Stimulated activated CD4-positive, alpha-beta T cell treated with anti-CD3 and anti-CD28 coated beads, Interleukin-15, amount 100 ng/mL, for 24 hours (primary cell): Measurements from ENCODE around the gene GASK1A.
"Not testable (repeated sequence)": the region's sequence is repeated elsewhere in the genome, so short reads cannot be mapped to it uniquely, and the experiment has no call there.

Experiments
- DNase-seq: peaks from one replicate; pipeline ENCODE4 v3.0.0-alpha.2; 2020

GASK1A gene

DNA sequence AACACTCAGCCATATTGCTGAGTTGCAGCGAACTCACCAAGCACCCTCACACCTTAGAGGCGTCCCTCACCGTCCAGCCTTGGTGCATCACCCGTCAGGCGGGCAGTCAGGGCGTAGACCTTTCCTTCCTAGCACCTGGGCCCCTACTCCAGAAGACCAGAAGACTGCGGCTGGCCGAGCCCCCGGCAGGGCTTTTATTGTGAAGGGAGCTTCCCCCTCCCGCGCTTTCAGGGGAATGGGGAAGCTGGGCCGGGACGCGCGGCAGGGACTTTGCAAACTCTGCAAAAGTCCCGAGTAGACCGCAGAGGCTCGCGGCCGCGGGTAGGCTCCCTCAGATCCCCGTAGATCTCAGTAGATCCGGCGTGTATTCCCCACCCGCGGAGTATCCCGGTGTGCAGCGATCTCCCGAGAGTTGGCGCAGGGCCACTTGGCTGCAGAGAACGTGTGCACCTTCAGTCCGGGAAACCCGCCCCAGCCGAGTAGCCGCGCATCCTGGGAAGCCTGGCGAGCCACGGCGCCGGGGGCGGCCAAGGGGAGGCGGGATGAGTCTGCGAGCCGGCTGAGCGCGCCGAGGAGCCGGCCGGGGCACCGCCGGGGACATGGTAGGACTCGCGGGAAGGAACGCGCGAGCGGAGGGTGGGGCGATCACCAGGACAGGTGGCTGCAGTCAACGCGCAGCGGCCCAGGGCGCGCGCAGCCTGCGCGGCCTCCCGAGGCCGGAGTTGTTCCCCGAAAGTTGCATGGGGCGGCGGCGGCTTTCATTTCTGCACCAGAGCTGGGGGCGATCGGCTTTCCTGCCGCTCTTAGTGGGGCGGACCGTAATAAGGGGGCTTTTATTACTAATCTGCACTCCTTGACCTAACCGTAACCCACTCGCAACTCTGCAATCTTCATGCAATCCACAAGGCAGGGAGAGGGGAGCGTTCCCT lies at the start of gene GASK1A:
Gene GASK1A, plus strand, starts transcription at position 268 of the 929 bp plus-strand sequence. Its CDS starts 332 bp downstream, at position 600.
- peak; percentile 54 for DNase-seq

GRCh38 chr3:42934111-42934510 lies 45.0 kb upstream of the GASK1A start:
- DNase-seq, result no peak

- DNase-seq, result no peak
Observed at GRCh38 chr3:42934910-42935309, 44.2 kb upstream of the GASK1A start.

DNA sequence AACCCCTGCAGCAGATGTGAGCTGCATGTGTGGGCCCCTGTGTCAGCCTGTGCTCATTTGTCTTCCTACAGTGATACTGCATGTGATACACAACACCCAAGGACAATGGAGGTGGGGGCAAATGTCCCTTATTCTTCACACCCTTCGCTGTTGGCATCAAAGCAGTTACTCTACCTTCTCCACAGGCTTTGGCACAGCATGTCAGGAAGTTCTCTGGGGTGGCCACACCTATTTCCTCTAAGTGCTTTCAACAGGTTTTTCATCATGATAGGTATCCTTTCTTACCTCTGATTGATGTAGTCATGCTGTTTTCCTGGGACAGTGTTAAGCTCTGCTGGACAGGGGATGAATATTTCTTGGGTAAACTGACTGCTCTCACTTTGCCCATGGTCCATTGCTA lies 43.6 kb upstream of the GASK1A start:
- no peak for DNase-seq

DNA sequence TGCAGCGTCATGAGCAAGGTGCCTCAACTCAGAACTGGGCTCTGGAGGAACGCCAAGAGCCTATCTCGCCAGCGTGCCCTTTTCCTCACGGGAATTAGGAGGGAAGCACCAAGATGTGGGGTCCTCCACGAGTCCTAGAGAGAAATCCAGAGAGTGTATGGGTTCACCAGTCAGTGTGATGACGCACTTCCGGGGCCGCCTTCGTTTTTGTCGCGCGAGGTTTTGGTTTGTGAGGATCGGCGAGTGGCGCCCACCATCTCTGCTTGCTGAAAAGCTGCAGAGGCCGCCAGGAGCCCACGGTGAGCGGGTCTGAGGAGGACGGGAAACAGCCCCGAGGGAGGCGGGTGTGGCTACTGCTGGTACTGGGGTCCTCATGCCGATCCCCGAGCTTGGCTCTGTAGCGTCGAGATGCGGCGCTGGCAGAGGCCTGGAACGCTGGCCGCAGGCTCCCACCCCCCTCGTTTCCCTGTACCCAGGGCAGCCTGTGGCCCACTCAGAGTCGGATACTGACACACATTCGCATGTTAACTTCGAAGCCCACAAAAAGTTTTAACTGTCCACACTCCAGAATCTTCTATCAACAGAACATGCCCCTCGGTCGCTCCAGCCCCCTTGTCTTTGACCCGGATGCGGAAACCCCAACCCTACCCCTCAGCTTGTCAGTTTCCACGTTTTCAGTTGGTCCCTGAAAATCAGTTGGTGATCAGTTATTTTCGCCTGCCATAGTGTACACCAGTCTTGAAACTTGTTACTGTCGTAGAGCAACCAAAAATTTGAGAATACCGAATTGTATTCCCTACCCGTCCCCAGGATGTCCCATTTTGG lies 42.7 kb upstream of the GASK1A start:
- DNase-seq, result no peak

DNA sequence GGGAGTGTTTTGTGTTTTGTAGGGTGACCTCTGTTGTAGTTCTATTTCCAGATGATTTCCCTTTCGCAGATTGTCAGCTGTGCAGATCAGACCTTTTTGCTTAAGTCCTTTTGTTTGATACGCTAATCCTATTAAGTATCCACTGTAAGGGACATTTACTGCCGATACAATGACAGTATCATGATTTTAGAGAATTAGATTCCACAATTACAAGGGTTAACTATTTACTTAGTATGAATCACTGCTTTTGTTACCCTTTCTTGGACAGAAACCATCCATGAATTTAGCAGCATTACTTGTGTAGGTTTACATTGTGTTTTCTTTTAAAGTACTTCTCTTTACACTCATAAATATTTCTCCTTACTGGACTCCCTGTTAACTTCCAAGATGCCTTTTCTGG lies 41.8 kb upstream of the GASK1A start:
- no peak for DNase-seq

DNA sequence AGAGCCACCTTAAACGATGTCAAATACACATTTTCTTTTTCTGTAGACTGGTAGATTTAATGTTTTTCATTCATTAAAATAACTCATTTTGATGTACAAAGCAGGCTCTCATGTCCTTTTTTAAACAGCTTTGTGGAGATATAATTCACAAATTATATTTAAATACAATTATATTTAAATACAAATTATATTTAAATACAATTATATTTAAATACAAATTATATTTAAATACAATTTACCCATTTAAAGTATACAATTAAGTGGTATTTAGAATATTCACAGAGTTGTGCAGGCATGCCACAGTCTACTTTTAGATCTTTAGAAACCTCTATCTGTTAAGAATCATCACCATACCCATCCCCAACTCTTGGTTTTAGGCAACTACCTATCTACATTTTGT lies 36.4 kb upstream of the GASK1A start:
- no peak for DNase-seq

DNA sequence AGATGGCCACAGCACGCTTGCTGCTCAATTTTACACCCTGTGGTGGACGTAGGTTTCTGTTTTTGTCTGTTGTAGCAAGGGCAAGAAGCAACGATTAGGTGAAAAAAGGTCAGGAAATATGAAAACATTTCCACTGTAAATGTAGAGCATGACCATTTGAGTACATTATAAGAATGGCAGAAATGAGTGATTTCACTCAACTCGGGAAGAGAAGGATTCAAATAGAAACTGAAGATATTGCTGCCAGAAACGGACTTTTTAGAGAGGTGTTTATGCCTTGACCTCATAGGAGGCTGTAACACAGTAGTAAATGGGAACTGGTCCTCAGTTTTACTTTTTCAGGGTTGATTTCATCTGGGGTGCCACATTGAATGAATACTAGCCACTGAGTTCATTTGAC lies 33.1 kb upstream of the GASK1A start:
- DNase-seq, result no peak

GRCh38 chr3:42957573-42957972 lies 21.5 kb upstream of the GASK1A start:
- DNase-seq, result no peak

DNA sequence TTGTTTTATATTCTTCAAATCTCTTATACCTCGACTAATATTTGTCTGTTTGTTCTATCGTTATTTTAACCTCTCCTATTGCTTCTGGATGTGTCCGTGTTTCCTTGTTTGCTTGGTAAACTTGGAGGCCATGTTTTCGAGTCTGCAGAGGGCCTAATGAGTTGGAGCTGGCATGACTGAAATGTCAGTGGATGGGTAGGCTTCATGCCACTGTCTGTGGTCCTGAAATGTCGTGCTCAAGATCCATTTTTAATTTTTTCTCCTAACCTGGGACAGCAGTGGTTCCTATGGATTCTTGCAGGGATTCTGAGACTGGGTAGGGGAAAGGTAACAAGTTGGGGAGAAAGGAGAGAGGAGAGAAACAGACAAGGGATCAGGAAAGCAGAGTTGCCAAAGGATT lies 18.8 kb upstream of the GASK1A start:
- no peak for DNase-seq

DNA sequence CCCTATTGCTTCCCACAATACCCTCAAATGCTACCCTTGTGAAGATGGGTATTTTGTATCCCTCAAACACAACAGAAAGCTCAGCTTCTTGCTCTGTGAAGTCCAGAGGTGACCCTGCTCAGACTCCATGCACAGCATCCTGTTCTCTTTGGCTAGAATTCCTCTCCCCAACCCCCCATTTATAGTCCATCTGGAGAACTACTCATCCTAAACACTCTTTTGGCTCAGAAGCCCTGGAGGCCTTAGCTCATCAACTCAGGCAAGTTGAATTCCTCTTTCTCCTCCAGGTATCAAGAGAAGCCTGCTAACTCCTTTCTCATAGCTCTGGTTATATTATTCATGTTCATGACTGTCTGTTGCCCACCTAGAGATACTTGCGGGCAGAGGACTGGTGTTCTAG lies 18.3 kb upstream of the GASK1A start:
- DNase-seq, result no peak

DNA sequence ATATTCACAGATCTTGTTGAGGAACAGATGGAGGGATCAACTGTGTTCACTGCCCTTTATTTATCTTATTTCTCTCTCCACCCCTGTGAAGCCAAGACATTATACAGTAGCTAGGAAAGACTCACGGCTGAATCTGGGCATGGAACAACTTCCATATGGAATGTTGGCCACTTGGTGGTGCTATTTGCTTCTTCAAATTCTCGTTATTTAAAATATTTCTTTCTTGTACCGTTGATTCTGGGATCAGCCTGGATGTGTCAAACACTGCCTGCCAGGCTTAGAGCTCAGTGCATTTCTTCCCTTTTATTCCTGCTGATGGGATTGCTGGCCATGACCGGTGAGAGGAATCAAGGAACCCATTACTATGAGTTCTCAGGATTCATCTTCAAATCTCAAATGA lies 17.5 kb upstream of the GASK1A start:
- peak; percentile 39 for DNase-seq

- DNase-seq, result no peak
Observed at GRCh38 chr3:42963269-42963668, 15.8 kb upstream of the GASK1A start.

DNA sequence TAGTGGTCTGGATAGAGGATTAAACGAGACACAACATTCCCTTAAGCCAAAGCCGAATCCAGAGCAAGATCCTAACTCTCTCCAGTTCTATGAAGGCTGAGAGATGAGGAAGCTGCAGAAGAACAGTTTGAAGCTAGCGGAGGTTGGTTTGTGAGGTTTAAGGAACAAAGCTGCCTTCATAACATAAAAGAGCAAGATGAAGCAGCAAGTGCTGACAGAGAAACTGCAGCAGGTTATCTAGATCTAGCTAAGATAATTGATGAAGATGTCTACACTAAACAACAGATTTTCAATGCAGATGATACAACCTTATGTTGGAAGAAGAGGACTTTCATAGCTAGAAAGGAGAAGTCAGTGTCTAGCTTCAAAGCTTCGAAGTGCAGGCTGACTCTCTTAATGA lies 14.8 kb upstream of the GASK1A start:
- no peak for DNase-seq

- no peak for DNase-seq
Observed at GRCh38 chr3:42970557-42970956, 8.6 kb upstream of the GASK1A start.

- no peak for DNase-seq
Observed at GRCh38 chr3:42970976-42971772, 7.9 kb upstream of the GASK1A start.

DNA sequence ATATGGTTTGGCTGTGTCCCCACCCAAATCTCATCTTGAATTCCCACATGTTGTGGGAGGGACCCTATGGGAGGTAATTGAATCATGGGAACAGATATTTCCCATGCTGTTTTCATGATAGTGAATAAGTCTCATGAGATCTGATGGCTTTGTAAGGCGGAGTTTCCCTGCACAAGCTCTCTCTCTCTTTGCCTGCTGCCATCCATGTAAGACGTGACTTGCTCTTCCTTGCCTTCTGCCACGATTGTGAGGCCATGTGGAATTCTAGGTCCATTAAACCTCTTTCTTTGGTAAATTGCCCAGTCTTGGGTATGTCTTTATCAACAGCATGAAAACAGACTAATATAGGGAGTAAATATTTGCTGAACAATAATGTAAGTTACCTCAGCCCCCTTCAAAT lies 4.2 kb upstream of the GASK1A start:
- DNase-seq, result not testable (repeated sequence)

- DNase-seq, result no peak
Observed at GRCh38 chr3:42975456-42975855, 3.7 kb upstream of the GASK1A start.

- DNase-seq, result no peak
Observed at GRCh38 chr3:42975955-42976354, 3.2 kb upstream of the GASK1A start.

DNA sequence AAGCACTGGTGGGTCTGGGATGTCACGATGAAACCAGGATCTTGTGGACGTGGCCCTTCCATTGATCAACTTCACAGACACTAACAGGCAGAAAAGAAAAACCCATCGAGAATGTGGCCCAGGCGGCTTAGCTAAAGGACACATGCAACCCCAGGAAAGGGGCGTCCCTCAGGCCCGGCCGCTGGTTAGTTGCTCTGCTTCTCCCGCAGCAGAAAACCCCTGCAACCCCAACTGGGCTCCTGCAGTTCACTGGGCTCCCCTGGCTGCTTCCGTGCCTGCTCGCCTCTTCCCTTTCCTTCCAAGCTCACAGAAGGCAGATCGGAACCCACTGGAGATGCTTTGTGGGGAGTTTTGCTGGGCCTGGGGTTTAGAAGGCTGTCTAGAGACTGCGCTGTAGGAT lies 1.1 kb downstream of the GASK1A start:
- DNase-seq, result no peak

DNA sequence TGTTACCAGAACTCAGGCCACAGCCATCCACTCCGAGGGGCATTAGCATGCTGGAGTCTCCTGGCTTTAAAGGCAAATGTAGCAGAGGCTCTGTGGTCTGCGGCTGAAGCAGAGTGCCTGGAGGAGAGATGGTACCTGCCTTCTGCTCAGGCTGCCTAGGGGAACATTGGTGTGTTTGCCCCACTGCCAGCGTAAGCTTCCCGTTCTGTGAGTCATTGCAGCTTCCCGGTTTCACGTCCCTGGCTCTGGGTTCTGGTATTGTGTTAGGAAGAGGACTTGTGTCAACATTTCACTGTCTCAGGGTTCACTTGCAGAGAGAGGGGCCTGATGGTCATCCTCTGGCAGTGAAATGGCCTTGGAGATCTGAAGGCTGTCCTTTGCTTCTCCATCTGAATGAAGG lies 1.8 kb downstream of the GASK1A start:
- no peak for DNase-seq

DNA sequence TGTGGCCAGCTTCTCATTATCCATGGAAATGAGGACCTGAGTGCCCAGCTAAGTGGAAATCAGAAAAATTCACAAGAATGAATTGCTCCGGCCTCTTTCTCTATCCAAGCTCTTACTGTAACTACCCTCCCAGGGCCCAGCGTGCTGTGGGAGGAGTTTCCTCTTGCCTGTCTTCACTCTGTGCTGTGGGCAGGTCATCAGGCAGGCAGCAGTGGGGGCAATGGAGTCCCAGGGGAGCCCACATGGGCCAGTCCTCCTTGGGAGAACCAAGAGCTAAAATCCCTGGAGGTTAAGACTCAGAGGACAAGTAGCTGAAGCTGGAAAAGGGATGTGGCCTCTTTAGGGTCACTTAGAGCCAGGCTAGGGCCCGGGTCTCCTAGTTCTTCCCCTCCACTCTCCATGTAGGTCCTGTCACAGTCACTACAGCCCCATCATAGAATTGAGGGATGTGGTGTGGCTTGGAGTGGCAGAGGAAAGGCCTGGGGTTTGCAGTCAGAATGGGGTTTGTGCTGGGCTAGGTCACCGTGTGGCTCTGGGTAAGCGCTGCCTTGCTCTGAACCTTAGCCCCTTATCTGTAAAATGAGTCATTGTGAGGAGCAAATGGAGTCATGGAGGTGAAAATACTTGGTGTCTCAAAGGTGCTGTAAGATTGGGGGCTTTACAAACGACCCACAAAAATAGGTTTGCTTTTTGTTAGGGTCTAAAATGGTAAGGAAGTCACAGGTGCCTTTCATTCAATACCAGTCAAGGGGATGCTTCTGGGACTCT lies 3.7 kb downstream of the GASK1A start:
- DNase-seq, result no peak
